ENCODE results near the gene SUSD6.
A peak's percentile ranks its signal among the peaks of the same experiment; 100 is the strongest.
"Not testable (repeated sequence)": the region's sequence is repeated elsewhere in the genome, so short reads cannot be mapped to it uniquely, and the experiment has no call there.

The SUSD6 gene

DNA sequence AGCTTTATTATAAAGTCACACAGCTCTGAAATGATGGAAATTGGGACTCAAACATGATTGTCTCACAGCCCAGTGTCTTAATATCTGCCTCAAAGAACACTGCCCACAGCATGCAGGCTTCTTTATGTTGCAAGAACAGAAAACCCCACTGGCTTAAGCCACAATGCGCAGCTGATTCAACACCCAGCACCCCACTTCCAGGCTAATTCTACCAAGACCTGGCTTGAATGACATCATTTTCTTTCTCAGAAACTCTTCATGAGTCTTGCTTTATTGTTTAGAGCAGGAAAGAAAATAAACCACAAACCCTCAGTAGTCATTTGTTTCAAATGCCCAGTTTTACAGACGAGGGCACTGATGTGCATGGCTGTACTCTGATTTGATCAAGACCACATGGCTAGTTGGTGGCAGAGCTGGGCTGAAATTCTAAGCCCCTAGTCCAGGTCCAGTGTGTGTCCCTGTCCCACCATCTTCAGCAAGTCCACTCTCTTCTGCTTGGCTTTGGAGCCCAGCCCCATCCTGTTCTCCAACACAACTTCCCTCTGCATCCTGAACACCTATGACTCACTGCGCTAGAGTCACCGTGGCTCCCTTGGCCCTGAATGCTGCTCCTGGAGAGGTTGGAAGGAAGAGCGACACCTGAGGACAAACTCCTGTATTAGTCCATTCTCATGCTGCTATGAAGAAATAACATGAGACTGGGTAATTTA, 105.2 kb downstream of the SUSD6 start:
- peaks cover 41% of the 10 kb centered on the region for H3K4me1 Mint-ChIP-seq (ENCODE audit: low read depth)
- peaks cover 32% of the 10 kb centered on the region for H3K36me3 Mint-ChIP-seq (ENCODE audit: low read depth)
- H3K27ac Mint-ChIP-seq = peak overlapping the region; percentile 78
- H3K4me3 Mint-ChIP-seq = peak overlapping the region; percentile 11
- H3K27me3 Mint-ChIP-seq = no peaks in the 10 kb centered on the region
- no peaks in the 10 kb centered on the region for H3K9me3 Mint-ChIP-seq

DNA sequence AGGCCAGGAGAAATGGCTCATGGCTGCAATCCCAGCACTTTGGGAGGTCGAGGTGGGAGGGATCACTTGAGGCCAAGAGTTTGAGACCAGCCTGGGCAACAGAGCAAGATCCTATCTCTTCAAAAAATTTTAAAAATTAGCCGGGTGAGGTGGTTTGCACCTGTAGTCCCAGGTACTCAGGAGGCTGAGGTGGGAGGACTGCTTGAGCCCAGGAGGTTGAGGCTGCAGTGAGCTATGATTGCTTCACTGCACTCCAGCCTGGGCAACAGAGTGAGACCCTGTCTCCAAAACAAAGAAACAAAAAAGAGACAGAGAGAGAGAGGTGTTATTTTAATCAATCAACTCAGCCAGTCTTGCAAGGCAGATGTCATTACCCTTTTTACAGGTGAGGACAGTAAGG, 107.2 kb downstream of the SUSD6 start:
- not testable (repeated sequence) for H3K27ac Mint-ChIP-seq, H3K9me3 Mint-ChIP-seq, H3K4me3 Mint-ChIP-seq, H3K27me3 Mint-ChIP-seq
- H3K4me1 Mint-ChIP-seq (ENCODE audit: low read depth) = peaks cover 27% of the 10 kb centered on the region
- peaks cover 18% of the 10 kb centered on the region for H3K36me3 Mint-ChIP-seq (ENCODE audit: low read depth)

DNA sequence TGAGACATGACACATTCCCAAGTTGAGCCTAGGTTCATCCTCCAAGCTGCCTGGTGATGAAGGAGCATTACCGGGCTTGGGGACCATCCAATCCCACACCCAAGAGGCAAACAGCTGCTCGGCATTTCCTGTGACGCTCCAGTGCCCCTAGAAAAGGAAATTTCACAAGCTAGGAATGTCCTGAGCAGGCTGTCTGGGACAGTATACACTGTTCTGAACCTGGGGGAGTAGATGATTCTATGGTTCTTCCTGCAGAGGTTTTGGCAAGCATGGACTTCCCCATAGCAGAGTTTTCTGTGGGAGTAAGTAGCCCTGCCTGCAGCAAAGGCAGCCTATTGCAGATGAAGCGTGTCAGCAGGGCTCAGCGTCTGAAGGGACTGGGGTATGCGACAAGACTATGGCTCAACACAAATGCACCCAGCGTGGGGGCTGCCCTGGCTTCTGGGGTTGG, 108.1 kb downstream of the SUSD6 start:
- peaks cover 9% of the 10 kb centered on the region for H3K36me3 Mint-ChIP-seq (ENCODE audit: low read depth)
- H3K4me3 Mint-ChIP-seq = no peak overlapping the region
- no peaks in the 10 kb centered on the region for H3K9me3 Mint-ChIP-seq
- no peaks in the 10 kb centered on the region for H3K27me3 Mint-ChIP-seq
- peaks cover 22% of the 10 kb centered on the region for H3K4me1 Mint-ChIP-seq (ENCODE audit: low read depth)
- no peak overlapping the region for H3K27ac Mint-ChIP-seq

DNA sequence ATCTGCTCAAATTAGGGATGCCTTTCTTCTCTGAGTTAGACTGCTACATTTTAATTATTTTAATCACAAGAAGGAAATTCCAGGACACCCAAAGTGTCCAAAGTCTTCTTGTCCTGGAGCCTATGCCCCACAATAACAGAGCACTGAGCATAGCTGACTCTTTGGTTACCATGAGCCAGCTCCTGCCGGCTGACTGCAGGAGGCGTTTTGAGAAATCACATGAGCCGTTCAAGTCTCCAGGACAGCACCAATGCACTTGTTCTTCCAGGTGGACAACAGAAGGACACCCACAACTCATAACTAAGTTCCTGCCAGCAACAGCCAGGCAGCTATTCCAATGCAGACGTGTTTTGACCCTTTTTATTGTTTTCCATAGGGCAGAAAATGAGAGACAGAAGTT, 109.5 kb downstream of the SUSD6 start:
- Mint-ChIP-seq H3K36me3 (ENCODE audit: low read depth) (peaks cover under 1% of the 10 kb centered on the region), H3K9me3 (no peaks in the 10 kb centered on the region), H3K4me3 (no peak overlapping the region), H3K4me1 (ENCODE audit: low read depth) (peaks cover 18% of the 10 kb centered on the region), H3K27me3 (no peaks in the 10 kb centered on the region), H3K27ac (no peak overlapping the region)

DNA sequence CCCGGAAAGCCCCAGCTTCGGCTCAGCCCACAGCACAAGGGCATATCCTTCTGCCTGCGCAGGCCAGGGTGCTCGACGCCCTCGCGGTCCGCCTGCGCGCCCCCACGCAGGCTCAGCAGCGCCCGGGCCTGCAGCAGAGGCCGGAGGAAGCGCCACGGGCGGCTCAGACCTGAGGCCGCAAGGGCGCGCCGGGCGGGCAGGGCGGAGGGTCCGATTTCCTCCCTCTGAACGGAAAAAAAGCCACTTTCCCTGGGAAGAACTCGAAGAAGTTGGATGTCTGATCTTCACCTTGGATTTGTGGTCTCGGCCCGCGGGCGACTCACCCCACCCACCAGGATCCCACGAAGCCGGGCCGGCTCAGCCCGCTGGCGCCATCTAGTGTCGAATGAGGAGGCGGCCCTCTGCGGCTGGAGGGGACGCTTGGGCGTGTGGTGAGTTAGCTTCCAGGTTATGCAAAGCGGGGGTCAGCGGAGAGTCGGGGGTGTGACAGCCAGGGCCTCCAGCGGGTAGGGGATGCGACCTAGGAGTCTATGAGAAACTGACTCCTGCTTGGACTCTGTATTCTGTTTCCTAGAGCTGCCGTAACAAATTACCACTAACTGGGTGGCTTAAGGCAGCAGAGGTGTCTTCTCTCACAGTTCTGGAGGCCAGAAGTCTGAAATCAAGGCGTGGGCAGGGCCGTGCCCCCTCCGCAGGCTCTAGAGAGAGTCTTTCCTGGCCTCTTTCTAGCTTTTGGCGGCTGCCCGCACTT, 115.5 kb downstream of the SUSD6 start:
- no peaks in the 10 kb centered on the region for H3K27me3 Mint-ChIP-seq
- no peaks in the 10 kb centered on the region for H3K9me3 Mint-ChIP-seq
- H3K4me3 Mint-ChIP-seq = peak overlapping the region; percentile 57
- H3K27ac Mint-ChIP-seq = peak overlapping the region; percentile 28
- H3K4me1 Mint-ChIP-seq (ENCODE audit: low read depth) = peaks cover 21% of the 10 kb centered on the region
- H3K36me3 Mint-ChIP-seq (ENCODE audit: low read depth) = no peaks in the 10 kb centered on the region

DNA sequence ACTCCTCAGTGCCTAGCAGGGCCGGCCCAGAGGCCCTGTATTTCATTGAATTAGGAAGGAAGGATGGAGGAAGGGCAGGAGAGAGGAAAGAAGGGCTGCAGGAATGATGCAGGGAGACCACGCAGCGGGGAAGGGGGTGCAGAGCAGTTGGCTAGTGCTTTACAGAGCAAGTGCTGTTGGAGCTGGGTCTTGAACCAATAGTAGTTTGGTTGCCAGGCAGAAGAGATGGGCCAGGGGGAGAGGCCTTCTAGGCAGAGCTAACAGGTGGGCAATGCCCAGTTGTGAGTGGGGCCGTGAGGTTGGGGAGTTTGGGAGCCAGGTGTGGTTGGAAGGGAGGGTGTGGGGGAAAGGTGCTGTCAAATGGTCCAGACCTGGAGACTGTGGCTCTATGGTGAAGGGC, 116.5 kb downstream of the SUSD6 start:
- H3K27ac Mint-ChIP-seq = no peak overlapping the region
- no peaks in the 10 kb centered on the region for H3K9me3 Mint-ChIP-seq
- H3K27me3 Mint-ChIP-seq = no peaks in the 10 kb centered on the region
- H3K4me1 Mint-ChIP-seq (ENCODE audit: low read depth) = peaks cover 21% of the 10 kb centered on the region
- no peak overlapping the region for H3K4me3 Mint-ChIP-seq
- H3K36me3 Mint-ChIP-seq (ENCODE audit: low read depth) = no peaks in the 10 kb centered on the region

DNA sequence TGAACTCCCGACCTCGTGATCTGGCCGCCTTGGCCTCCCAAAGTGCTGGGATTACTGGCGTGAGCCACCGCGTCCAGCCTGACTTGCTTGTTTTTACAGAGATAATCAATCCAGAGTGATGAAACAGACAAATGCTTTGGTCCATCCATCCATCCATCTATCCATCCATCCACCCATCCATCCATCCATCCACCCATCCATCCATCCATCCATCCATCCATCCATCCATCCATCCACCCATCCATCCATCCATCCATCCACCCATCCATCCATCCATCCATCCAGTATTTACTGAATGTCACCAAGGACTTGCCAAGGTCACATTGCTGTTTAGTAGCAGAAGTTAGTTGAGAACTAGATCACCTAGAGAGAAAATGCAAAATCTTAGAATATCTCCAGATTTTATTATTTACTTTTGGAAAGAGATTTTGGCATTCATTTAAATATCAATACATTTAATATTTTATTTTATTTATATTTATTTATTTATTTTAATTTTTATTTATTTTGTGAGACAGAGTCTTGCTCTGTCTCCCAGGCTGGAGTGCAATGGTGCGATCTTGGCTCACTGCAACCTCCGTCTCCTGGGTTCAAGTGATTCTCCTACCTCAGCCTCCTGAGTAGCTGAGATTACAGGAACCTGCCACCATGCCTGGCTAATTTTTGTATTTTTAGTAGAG, 120.7 kb downstream of the SUSD6 start:
- not testable (repeated sequence) for H3K9me3 Mint-ChIP-seq

DNA sequence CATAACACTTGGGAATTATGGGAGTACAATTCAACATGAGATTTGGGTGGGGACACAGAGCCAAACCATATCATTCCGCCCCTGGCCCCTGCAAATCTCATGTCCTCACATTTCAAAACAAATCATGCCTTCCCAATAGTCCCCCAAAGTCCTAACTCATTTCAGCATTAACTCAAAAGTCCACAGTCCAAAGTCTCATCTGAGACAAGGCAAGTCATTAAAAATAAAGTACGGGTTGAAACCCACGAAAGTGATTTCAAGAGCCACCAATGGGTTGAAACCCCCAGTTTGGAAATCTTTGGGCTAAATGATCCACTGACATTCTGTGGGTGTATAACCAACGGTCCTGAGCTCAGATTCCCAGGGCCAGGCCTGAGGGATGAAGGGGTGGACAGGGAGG, 125.0 kb downstream of the SUSD6 start:
- not testable (repeated sequence) for H3K4me3 Mint-ChIP-seq; H3K4me1 Mint-ChIP-seq (ENCODE audit: low read depth); H3K9me3 Mint-ChIP-seq; H3K36me3 Mint-ChIP-seq (ENCODE audit: low read depth); H3K27me3 Mint-ChIP-seq; H3K27ac Mint-ChIP-seq

More for the DNA sequence above, 120.7 kb downstream of the SUSD6 start:
- not testable (repeated sequence) for H3K4me3 Mint-ChIP-seq; H3K27me3 Mint-ChIP-seq; H3K27ac Mint-ChIP-seq; H3K4me1 Mint-ChIP-seq (ENCODE audit: low read depth); H3K36me3 Mint-ChIP-seq (ENCODE audit: low read depth)

DNA sequence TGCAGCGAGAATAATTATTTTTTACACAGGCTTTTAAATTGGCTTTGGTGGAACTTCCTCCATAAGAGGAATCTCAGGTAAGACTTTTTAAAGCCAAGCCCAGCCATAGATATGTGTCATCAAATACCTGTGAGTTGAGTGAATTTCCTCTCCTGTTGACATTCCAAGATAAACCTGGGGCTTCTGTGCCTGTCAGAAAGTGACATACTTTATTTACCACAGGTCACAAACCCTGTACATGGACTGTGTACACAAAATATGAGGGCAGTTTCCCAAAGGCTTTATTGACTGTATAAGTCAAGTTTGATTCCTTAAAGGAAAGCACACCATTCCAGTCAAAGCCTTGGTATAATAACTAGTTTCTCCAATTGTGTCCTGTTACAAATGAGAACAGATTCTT, 129.7 kb downstream of the SUSD6 start:
- H3K4me1 Mint-ChIP-seq (ENCODE audit: low read depth) = peaks cover 6% of the 10 kb centered on the region
- peaks cover 4% of the 10 kb centered on the region for H3K9me3 Mint-ChIP-seq
- H3K27ac Mint-ChIP-seq = no peak overlapping the region
- H3K4me3 Mint-ChIP-seq = no peak overlapping the region
- H3K27me3 Mint-ChIP-seq = no peaks in the 10 kb centered on the region
- no peaks in the 10 kb centered on the region for H3K36me3 Mint-ChIP-seq (ENCODE audit: low read depth)

DNA sequence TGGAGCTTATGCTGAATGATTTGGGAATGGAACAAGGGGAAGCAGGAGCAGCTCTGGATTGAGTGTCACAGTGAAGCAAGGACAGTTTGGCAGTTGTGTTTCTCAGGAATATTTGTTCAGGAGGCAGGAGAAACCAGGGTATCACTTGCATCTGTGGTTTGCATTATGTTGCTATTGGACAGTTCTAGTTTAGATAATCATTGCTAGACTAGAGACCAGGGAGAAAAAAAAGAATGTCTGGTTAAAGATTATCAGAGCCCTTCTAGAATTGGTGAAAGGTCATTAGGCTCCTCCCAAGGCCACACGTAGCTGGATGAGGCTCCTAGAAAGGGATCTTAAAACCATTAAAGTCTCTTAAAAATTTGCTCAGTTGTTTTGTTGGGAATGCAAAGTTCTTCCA, 138.6 kb downstream of the SUSD6 start:
- no peaks in the 10 kb centered on the region for H3K9me3 Mint-ChIP-seq
- H3K4me1 Mint-ChIP-seq (ENCODE audit: low read depth) = peaks cover 20% of the 10 kb centered on the region
- no peak overlapping the region for H3K4me3 Mint-ChIP-seq
- no peaks in the 10 kb centered on the region for H3K36me3 Mint-ChIP-seq (ENCODE audit: low read depth)
- no peak overlapping the region for H3K27ac Mint-ChIP-seq
- H3K27me3 Mint-ChIP-seq = no peaks in the 10 kb centered on the region

DNA sequence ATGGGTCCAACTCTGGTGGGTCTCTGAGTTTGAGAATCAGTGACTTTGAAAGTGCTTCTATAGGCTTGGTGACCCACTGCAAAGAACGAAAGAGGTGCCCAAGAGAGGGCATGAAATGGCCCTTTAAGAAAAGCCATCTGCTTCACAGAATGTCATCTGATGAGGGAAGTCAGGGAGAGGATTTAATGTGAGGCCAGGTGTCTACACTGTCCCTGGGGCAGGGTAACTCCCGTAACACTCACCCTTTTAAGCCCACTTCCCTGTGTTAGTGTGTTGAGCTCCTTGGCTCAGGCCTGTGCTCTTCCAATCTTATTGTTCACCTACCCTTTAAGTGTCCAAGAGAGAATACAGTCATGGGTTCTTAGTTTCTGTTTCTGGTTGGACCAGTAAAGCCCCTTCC, 139.1 kb downstream of the SUSD6 start:
- Mint-ChIP-seq H3K27ac (no peak overlapping the region), H3K4me3 (no peak overlapping the region), H3K27me3 (no peaks in the 10 kb centered on the region), H3K4me1 (ENCODE audit: low read depth) (peaks cover 25% of the 10 kb centered on the region), H3K36me3 (ENCODE audit: low read depth) (no peaks in the 10 kb centered on the region), H3K9me3 (no peaks in the 10 kb centered on the region)

DNA sequence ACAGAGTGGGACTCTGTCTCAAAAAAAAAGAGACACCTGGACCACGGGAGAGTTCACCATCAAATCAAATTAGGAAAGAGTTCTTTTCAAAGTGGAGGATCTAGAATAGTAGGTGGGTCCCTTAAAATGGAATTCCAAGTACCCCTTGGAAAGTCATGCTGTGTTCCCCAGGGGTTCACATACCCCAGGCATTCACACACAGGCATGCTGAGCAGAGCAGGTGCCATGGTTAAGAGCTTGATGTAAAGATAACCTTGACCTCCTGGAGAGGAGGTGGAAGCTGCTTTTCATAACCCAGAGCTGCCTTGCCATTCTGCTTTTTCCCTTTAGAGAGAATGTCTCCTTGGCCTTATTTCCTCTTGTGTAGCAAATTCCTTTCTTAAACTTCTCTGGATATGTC, 141.4 kb downstream of the SUSD6 start:
- H3K27ac Mint-ChIP-seq = no peak overlapping the region
- H3K27me3 Mint-ChIP-seq = no peaks in the 10 kb centered on the region
- no peaks in the 10 kb centered on the region for H3K36me3 Mint-ChIP-seq (ENCODE audit: low read depth)
- H3K4me3 Mint-ChIP-seq = no peak overlapping the region
- H3K9me3 Mint-ChIP-seq = no peaks in the 10 kb centered on the region
- H3K4me1 Mint-ChIP-seq (ENCODE audit: low read depth) = peaks cover 17% of the 10 kb centered on the region

DNA sequence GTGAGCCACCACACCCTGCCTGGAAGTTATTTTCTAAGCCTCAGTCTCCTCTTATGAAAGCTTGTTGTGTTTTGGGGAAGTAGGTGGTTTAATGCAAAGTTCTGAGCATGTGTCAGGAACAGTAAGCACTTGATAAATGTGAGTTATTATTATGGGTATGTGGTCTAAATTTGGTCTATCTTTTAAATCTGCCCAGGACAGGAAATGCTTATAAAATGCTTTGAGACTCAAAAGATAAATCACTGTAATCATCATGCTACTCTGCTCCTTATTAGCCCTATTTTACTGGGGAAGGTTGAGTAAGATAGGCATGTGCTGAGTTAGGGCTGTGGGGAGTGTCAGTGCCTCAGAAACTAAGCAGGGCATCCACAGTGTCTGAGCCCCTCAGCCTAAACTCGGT, 142.5 kb downstream of the SUSD6 start:
- no peaks in the 10 kb centered on the region for H3K9me3 Mint-ChIP-seq
- no peak overlapping the region for H3K27ac Mint-ChIP-seq
- H3K27me3 Mint-ChIP-seq = no peaks in the 10 kb centered on the region
- H3K4me3 Mint-ChIP-seq = no peak overlapping the region
- no peaks in the 10 kb centered on the region for H3K36me3 Mint-ChIP-seq (ENCODE audit: low read depth)
- H3K4me1 Mint-ChIP-seq (ENCODE audit: low read depth) = peaks cover 17% of the 10 kb centered on the region

DNA sequence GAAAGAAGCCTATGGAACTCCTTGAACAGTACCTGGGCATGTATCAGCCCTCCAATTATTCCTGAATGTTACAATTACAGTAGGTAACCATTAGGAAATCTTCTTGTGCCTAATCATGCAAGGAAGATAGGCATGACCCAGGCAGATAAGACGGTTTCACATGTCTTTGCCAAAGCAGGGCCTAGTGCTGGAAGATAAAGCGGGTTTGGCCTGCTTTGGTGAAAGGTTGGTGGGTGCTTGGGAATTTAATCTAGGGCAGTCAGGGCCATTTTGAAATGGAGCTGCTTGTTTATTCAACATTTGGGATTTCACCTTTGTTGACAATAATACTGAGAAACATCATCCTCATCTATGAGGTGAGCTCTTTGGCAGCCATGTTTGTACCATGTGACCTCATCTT, 143.1 kb downstream of the SUSD6 start:
- Mint-ChIP-seq H3K4me1 (ENCODE audit: low read depth) (peaks cover 17% of the 10 kb centered on the region), H3K9me3 (no peaks in the 10 kb centered on the region), H3K27ac (no peak overlapping the region), H3K27me3 (no peaks in the 10 kb centered on the region), H3K4me3 (no peak overlapping the region), H3K36me3 (ENCODE audit: low read depth) (no peaks in the 10 kb centered on the region)

DNA sequence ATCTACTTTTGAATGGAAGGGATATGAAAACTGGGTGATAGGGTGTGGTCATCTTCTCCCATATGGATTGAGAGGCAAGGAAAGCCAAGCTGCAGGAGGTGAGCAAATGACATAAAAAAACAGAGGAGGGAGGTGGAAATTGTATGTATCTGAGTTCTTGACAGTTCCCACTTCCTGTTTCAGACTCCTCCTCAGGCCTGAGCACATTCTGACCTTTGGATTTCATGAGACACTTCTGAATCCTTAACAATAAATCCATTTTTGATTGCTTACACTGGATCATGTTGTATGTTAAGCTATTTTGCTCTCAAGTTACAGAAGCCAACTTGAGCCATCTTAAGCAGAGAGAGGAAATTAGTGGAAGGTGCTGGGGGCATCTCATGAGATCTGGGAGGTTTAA, 143.9 kb downstream of the SUSD6 start:
- Mint-ChIP-seq H3K36me3 (ENCODE audit: low read depth) (no peaks in the 10 kb centered on the region), H3K27ac (peak overlapping the region; percentile 33), H3K9me3 (no peaks in the 10 kb centered on the region), H3K4me1 (ENCODE audit: low read depth) (peaks cover 17% of the 10 kb centered on the region), H3K27me3 (no peaks in the 10 kb centered on the region), H3K4me3 (no peak overlapping the region)

Measured in stimulated activated naive CD8-positive, alpha-beta T cell treated with anti-CD3 and anti-CD28 coated beads, Interleukin-15, Interleukin-2, amounts not matched to agents 100 ng/mL and 50 ng/mL, for 24 hours (primary cell).